ENCODE results near the gene PARD3. TPM values are rescaled to one million over a fixed set of nuclear protein-coding genes. Genes with fewer than 3 reads are reported as not detected.

The PARD3 gene
- total RNA-seq, 2 donors from 2014 or later = 23.1 to 29.7 TPM

GRCh38 chr10:34237898-34238455 is 577.1 kb downstream of the PARD3 start:
- no peak for ATAC-seq
- intact Hi-C loops (cut with DNase I) = no loop called here

DNA sequence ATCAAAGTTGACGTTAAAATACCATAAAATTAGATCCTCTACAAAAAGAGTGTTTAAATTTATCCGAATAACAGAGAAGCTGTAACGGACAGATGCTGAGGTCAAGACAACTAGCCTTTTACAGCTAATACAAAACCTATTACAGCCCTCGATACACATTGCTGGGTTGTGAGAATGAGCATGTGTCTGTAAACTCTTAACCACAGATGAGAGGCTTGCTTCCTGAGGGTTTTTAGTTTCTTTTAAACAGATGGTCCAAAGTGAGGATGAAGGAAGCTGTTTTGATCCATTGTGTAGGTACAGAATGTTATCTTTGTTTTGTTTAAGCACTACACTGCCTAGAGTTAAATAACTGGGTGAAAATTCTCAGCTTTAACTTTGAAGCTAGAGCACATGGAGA is 578.2 kb downstream of the PARD3 start:
- intact Hi-C loops (cut with DNase I) = no loop called here
- no peak for DNase-seq
- ATAC-seq = no peak

More at GRCh38 chr10:34237898-34238455, 577.1 kb downstream of the PARD3 start:
- DNase-seq = no peak

DNA sequence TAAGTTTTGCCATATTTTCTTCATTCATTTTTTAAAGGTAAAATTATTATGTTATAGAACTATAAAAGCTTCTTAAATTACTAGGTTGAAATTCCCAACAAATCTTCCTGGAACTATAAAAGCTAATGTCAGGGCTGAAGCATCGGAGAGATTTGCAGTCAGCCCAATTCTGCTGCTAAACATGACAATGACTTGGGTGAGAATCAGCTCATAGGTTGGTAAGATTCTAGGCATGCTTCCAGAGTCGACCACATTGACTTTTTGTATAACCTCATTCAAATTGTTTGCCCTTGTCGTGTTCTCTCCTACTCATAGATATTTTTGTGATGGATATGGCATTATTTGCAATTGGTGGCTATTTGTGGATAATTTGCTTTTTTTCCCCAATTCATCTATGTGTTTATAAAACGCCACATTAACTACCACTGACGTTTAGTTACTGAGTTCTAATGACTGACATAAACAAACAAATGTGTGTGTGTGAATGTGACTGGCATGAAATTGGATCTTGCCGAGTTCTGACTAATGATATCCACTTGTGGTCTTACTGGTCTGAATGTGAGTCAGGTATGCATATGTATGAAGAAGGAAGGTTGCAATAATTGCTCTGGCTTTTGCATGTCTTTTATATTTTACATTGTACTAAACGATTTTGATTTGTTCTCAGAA is 579.8 kb downstream of the PARD3 start:
- no peak for ATAC-seq
- DNase-seq = no peak
- intact Hi-C loops (cut with DNase I) = no loop called here

DNA sequence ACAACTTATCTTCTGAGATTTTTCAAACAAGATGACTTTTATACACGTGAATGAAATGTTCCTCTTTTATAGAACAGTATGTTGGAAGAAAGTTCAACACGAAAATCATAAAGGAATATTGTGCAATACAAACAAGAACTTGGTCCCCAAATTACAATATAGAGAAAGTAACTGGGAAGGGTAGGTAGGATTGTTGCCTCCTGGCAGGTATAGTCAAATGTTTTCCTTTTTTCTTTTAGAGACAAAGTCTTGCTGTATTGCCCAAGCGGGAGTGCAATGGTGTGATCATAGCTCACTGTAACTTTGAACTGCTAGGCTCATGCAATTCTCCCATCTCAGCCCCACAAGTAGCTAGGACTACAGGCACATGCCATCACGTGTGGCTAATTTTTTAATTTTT is 582.6 kb downstream of the PARD3 start:
- DNase-seq (no peak), ATAC-seq (no peak)
- intact Hi-C loops (cut with DNase I) = no loop called here

DNA sequence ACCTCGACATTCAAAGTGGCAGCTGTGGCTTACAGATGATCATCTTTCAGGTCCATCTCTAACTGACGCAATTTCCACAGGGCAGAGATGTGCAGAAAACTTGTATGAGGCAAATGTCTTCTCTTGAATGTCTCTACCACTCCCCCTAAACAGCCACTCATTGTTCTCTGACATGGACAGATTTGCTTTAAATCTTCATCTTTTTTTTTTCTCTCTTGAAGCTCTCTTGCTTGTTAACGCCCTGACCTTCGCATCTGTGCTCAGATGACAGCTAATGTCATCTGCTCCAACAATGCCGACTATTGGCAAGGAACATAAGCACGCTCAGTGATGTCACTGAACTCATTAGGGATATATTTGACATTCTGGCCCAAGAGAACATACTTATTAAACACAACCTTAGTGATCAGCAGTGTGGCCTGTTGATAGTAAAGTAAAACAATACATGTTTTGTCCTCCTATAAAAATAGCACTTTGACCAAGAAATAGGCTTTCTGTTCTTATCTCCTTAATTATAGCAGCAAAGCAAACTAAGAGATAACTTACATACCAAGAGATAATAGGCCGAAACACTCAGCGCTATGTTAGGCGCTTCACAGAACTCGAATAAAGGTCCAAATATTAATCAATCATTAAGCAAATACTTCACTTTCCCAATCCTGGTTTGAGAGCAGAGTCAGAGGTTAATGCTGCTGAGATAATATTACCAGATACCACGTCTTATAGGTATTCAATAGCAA is 583.5 kb downstream of the PARD3 start:
- ATAC-seq = peak; percentile 41 to 47
- no peak for DNase-seq
- intact Hi-C loops (cut with DNase I) = no loop called here

DNA sequence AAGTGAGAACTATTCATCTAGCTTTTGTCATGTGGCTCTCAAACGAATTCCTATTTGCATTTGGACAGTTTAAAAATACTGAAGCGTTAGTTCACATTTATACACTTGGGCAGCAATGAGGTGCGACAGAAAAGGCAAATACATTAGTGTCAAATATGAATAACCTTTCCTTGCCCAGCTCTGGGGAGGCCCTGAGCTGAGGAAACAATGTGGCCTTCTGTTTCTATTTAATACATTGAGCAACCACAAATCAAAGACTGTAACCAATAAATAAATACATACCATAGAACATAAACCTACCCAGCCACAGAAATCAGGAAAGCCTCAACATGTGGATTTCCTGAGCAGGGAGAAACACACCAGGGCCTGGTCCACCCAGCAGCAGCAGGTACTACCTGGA is 585.2 kb downstream of the PARD3 start:
- DNase-seq (no peak), ATAC-seq (no peak)
- intact Hi-C loops (cut with DNase I) = no loop called here

GRCh38 chr10:34228066-34228465 is 587.0 kb downstream of the PARD3 start:
- ATAC-seq = no peak
- intact Hi-C loops (cut with DNase I) = no loop called here
- DNase-seq = no peak

DNA sequence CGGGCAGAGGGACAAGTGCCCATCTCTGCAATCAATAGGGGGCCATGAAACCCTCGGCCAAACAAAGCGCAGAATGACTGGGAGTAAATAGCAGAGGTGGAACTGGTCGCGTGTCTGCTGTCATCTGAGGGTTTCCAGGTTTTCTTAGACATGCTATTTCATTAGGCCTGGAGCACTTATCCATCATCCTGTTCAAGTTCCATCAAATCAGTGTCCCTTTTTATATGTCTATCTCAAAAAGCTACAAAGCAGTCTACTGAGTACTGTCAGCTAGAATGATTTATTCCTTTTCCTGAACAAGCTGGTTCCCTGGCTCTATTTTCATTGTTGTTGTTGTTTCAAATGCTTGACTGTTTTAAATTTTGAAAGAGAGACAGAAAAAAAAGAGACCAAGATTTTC is 590.5 kb downstream of the PARD3 start:
- intact Hi-C loops (cut with DNase I) = no loop called here
- DNase-seq (no peak), ATAC-seq (no peak)

DNA sequence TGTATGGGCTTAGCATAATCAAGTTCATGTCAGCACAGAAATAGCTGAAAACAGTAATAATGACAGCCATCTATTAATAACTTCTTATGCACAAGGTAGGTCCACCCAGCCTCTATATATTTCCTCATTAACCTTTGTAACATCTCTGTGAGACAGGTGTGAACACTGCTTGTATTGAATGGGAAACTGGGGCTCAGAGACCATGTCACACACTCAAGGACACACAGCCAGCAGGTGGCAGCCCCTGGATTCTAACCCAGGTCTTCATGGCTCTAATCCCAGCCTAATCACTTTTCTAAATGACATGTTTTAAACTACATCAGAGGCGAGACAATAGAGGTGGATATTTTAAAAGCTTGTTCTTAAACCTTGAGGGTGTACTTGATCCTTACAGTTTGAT is 591.4 kb downstream of the PARD3 start:
- ATAC-seq = no peak
- intact Hi-C loops (cut with DNase I) = no loop called here
- no peak for DNase-seq

GRCh38 chr10:34222359-34222758 is 592.7 kb downstream of the PARD3 start:
- intact Hi-C loops (cut with DNase I) = no loop called here
- no peak for DNase-seq
- ATAC-seq = no peak

- ATAC-seq (no peak), DNase-seq (no peak)
- intact Hi-C loops (cut with DNase I) = no loop called here
These were observed 595.1 kb downstream of the PARD3 start for GRCh38 chr10:34219753-34220548.

GRCh38 chr10:34217524-34217923 is 597.6 kb downstream of the PARD3 start:
- no peak for ATAC-seq
- intact Hi-C loops (cut with DNase I) = no loop called here
- DNase-seq = no peak

GRCh38 chr10:34216348-34216945 is 598.6 kb downstream of the PARD3 start:
- ATAC-seq (no peak), DNase-seq (no peak)
- intact Hi-C loops (cut with DNase I) = no loop called here

- DNase-seq = no peak
- intact Hi-C loops (cut with DNase I) = no loop called here
These were observed 601.3 kb downstream of the PARD3 start for GRCh38 chr10:34213805-34214197.

DNA sequence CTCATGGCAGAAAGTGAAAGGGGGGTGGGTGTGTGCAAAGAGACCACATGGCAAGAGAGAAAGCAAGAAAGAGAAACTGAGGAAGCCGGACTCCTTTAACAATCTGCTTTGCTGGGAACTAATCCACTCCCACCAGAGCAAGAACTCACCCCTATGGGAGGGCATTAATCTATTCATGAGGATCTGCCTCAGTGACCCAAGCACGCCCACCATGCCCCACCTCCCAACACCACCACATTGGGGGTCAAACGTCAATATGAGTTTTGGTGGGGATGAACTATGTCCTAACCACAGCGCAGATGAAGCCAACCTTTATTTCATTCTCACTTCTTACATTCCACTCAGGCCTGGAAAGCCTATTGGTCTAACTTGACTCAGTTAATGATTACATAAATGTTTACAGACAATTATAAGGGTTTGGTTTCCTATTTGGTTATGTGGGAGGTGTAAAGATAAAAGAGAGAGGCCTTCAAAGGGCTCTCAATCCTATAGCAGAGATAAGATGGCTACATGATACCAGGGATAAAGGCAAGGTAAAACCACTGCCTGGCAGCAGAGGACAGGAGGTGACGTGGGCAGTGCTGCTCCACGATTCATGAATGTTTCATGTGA is 601.8 kb downstream of the PARD3 start:
- no peak for ATAC-seq
- intact Hi-C loops (cut with DNase I) = no loop called here
- no peak for DNase-seq

More at GRCh38 chr10:34213805-34214197, 601.3 kb downstream of the PARD3 start:
- no peak for ATAC-seq

DNA sequence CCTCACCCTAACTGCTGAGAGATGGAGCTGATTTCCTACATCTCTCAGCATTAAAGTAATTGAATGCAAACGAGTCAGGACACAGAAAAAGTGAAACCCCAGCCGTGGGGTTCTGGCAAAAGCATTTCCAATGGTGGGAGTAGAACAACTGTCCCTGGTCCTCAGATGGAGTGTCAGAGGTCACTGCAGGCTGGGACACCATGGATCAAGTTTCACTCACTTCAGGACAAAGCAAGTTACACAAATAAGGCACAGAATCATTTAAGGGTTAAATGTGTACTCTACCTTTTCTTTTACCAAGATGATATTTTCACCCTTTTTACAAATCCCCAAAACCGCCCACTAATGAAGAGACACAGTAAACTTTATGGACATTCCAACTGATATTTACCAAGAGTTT is 607.8 kb downstream of the PARD3 start:
- ATAC-seq (no peak), DNase-seq (no peak)
- intact Hi-C loops (cut with DNase I) = no loop called here

GRCh38 chr10:34206935-34207268 is 608.2 kb downstream of the PARD3 start:
- ATAC-seq (no peak), DNase-seq (no peak)
- intact Hi-C loops (cut with DNase I) = no loop called here

GRCh38 chr10:34206078-34206934 is 608.8 kb downstream of the PARD3 start:
- no peak for DNase-seq
- ATAC-seq = no peak
- intact Hi-C loops (cut with DNase I) = no loop called here
